Measurements from ENCODE around the gene CALCOCO1. TPM values are rescaled to one million over a fixed set of nuclear protein-coding genes. Genes with fewer than 3 reads are reported as not detected.

Gene CALCOCO1
- polyA plus RNA-seq, 3 donors: 60.1 to 238 (median 69.6) TPM

- WGBS (ENCODE audit: insufficient coverage): no CpG with 5 or more reads among the region's 1 CpG
- H3K36me3 ChIP-seq (replicated peaks in 1 of 2; ENCODE audit: control insufficient read depth in 1 of 2, insufficient read depth in 2 of 2, low read length in 2 of 2): no peaks in the 10 kb centered on the region
Observed at GRCh38 chr12:53776872-53777271, 49.6 kb upstream of the CALCOCO1 start.

GRCh38 chr12:53775478-53776145 is 48.4 kb upstream of the CALCOCO1 start:
- no peaks in the 10 kb centered on the region for H3K9me3 ChIP-seq (replicated peaks in 1 of 2; ENCODE audit: control insufficient read depth in 1 of 2, insufficient read depth in 1 of 2, low read length in 2 of 2)
- no peaks in the 10 kb centered on the region for H3K79me2 ChIP-seq (ENCODE audit: insufficient read depth, low read length)
- Mint-ChIP-seq H3K36me3 (no peaks in the 10 kb centered on the region), H3K9me3 (peaks cover 0 to 4% (median 0%) of the 10 kb centered on the region in 7 donors), H3K27me3 (ENCODE audit: low read depth in 3 of 3) (peaks cover 39 to 63% (median 48%) of the 10 kb centered on the region in 3 donors), H3K27ac (no peak overlapping the region), H3K4me1 (no peaks in the 10 kb centered on the region), H3K4me3 (peak overlapping the region in 1 of 2 donors; percentile 43)
- H4K20me1 ChIP-seq (ENCODE audit: insufficient read depth, low read length): no peaks in the 10 kb centered on the region
- TF ChIP-seq CTCF (IDR thresholded peaks at IDR 0.05): no peak
- H2AFZ ChIP-seq (ENCODE audit: insufficient read depth, low read depth, low read length, poor library complexity, severe bottlenecking): no peak overlapping the region
- peaks cover 40 to 43% of the 10 kb centered on the region in 2 donors for H3K27me3 ChIP-seq (ENCODE audit: control insufficient read depth in 2 of 2, insufficient read depth in 2 of 2, low read length in 2 of 2)
- WGBS (ENCODE audit: insufficient coverage): 75% methylated on average over 6 of the region's 6 CpGs
- no peak overlapping the region for H3K9ac ChIP-seq (ENCODE audit: insufficient read depth, low read length, poor library complexity, severe bottlenecking)
- H3K4me2 ChIP-seq (replicated peaks; ENCODE audit: extremely low read depth, low read length, poor library complexity, severe bottlenecking): no peak overlapping the region
- H3K4me1 ChIP-seq (ENCODE audit: control insufficient read depth in 1 of 2, insufficient read depth in 2 of 2, low read length in 2 of 2): no peaks in the 10 kb centered on the region
- no peak overlapping the region for H3K4me3 ChIP-seq (replicated peaks in 1 of 3; ENCODE audit: low read depth in 2 of 3, low read length in 3 of 3)
- H3K27ac ChIP-seq (ENCODE audit: low read depth in 1 of 2, low read length in 2 of 2): no peak overlapping the region
- no peak for DNase-seq
- intact Hi-C loops (cut with micrococcal nuclease): no loop called here
- no peaks in the 10 kb centered on the region for H3K36me3 ChIP-seq (replicated peaks in 1 of 2; ENCODE audit: control insufficient read depth in 1 of 2, insufficient read depth in 2 of 2, low read length in 2 of 2)

More at GRCh38 chr12:53776872-53777271, 49.6 kb upstream of the CALCOCO1 start:
- Mint-ChIP-seq H3K4me3 (no peak overlapping the region), H3K36me3 (no peaks in the 10 kb centered on the region), H3K9me3 (peaks cover 0 to 4% (median 0%) of the 10 kb centered on the region in 7 donors), H3K4me1 (no peaks in the 10 kb centered on the region), H3K27me3 (ENCODE audit: low read depth in 3 of 3) (peaks cover 47 to 64% (median 49%) of the 10 kb centered on the region in 3 donors), H3K27ac (no peak overlapping the region)
- H4K20me1 ChIP-seq (ENCODE audit: insufficient read depth, low read length): no peaks in the 10 kb centered on the region
- H3K4me2 ChIP-seq (replicated peaks; ENCODE audit: extremely low read depth, low read length, poor library complexity, severe bottlenecking): no peak overlapping the region
- no peak overlapping the region for H2AFZ ChIP-seq (ENCODE audit: insufficient read depth, low read depth, low read length, poor library complexity, severe bottlenecking)
- no peaks in the 10 kb centered on the region for H3K4me1 ChIP-seq (ENCODE audit: control insufficient read depth in 1 of 2, insufficient read depth in 2 of 2, low read length in 2 of 2)
- DNase-seq: no peak
- intact Hi-C loops (cut with micrococcal nuclease): no loop called here
- H3K9me3 ChIP-seq (replicated peaks in 1 of 2; ENCODE audit: control insufficient read depth in 1 of 2, insufficient read depth in 1 of 2, low read length in 2 of 2): no peaks in the 10 kb centered on the region
- peaks cover 39 to 47% of the 10 kb centered on the region in 2 donors for H3K27me3 ChIP-seq (ENCODE audit: control insufficient read depth in 2 of 2, insufficient read depth in 2 of 2, low read length in 2 of 2)
- H3K9ac ChIP-seq (ENCODE audit: insufficient read depth, low read length, poor library complexity, severe bottlenecking): no peak overlapping the region
- TF ChIP-seq CTCF (IDR thresholded peaks at IDR 0.05): no peak
- no peaks in the 10 kb centered on the region for H3K79me2 ChIP-seq (ENCODE audit: insufficient read depth, low read length)
- no peak overlapping the region for H3K4me3 ChIP-seq (replicated peaks in 1 of 3; ENCODE audit: low read depth in 2 of 3, low read length in 3 of 3)
- no peak overlapping the region for H3K27ac ChIP-seq (ENCODE audit: low read depth in 1 of 2, low read length in 2 of 2)
